Hematopoietic multipotent progenitor cell treated with erythropoietin and hydrocortisone succinate and interleukin-3 and kit ligand, for 17 days (in vitro differentiated cells): ENCODE measurements around the gene ZNG1F.
A peak's percentile ranks its signal among the peaks of the same experiment; 100 is the strongest.
"Not testable (repeated sequence)": the region's sequence is repeated elsewhere in the genome, so short reads cannot be mapped to it uniquely, and the experiment has no call there.

Experiments
- DNase-seq: peaks from one replicate; pipeline ENCODE4 v3.0.0-alpha.2; 2015; ENCODE audit warnings: low spot score

ZNG1F gene

GRCh38 chr9:41189217-41189616 lies at the start of gene ZNG1F:
ZNG1F (minus strand) TSS chr9:41189317; CDS start chr9:41189258, 59 bp downstream.
- DNase-seq = not testable (repeated sequence)

DNA sequence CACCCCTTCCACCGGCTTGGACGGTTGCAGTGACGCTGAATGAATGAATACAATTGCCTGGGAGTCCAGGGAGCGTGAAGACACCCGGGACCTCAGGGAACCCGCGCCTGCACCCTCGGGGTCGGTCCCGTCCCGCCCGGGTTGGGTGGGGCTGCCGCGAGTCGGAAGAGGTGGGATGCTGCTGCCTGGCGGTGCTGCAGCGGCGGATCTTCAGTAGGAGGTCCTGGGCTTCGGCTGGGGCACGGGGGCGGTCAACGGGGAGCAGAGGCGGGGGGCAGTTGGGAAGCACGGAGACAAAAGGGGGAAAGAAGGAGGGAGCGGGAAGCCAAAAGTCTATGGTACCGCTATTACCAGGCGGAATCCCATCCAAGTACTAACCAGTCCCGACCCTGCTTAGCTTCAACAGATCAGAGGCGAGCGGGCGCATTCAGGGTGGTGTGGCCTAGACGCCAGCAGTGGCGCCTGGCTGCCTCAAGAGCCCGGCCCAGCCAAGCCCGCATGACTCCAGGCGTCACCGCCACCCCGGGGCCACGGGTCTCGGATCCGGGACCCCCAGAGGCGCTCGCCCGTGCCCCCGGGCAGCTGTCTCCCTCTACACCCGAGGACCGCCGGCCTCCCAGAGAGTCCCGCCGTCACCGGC lies 48.1 kb upstream of the ZNG1F start:
- DNase-seq = not testable (repeated sequence)

- DNase-seq = not testable (repeated sequence)
Measured at GRCh38 chr9:41236486-41237109, 47.5 kb upstream of the ZNG1F start.

GRCh38 chr9:41234811-41235805 lies 46.0 kb upstream of the ZNG1F start:
- not testable (repeated sequence) for DNase-seq

- DNase-seq = not testable (repeated sequence)
Measured at GRCh38 chr9:41234221-41234620, 45.1 kb upstream of the ZNG1F start.

- not testable (repeated sequence) for DNase-seq
Measured at GRCh38 chr9:41232326-41232725, 43.2 kb upstream of the ZNG1F start.

GRCh38 chr9:41230418-41230817 lies 41.3 kb upstream of the ZNG1F start:
- peak; percentile 8 for DNase-seq

GRCh38 chr9:41229408-41230401 lies 40.6 kb upstream of the ZNG1F start:
- peak; percentile 5 for DNase-seq

DNA sequence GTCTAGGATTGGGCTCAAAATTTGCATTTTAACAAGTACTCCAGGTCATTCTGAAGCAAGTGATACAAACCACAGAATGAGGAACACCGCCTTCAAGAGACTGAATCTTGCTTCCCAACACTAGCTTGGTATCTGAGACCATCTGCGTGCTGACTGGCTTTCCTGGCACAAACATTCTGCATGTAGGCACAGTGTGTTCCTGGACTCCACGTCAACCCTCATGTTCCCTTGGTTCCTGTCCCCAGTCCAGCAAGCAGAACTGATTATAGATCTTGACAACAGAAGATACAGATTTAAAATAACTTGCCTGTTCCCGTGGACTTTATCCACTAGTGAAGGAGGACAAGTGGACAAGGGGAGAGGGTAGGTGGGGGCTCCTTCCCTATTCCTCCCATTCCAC lies 30.7 kb upstream of the ZNG1F start:
- not testable (repeated sequence) for DNase-seq

DNA sequence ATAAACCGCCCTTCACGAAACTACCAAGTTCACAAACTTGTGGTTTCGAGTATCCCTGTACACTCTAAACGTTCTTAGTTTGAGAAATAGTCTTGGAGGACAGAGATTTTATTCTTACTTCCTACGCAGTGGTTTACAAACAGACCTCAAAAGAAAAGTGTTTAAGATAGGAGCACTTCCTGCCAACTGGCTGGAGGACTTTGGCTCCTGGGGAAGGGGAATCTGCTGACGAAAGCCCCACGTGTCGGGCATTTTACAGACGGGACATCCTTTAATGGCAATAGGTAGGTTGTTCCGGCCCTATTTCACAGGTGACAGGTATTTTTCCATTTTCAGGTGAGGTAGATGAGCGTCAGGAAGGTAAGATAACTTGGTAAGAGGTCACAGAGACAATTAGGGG lies 678 bp downstream of the ZNG1F start:
- DNase-seq = not testable (repeated sequence)

GRCh38 chr9:41174994-41175393 lies 14.1 kb downstream of the ZNG1F start:
- not testable (repeated sequence) for DNase-seq

DNA sequence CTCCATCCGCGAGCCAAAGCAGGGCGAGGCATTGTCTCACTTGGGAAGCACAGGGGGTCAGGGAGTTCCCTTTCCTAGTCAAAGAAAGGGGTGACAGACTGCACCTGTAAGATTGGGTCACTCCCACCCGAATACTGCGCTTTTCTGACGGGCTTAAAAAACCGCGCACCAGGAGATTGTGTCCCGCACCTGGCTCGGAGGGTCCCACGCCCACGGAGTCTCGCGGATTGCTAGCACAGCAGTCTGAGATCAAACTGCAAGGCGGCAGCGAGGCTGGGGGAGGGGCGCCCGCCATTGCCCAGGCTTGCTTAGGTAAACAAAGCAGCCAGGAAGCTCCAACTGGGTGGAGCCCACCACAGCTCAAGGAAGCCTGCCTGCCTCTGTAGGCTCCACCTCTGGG lies 39.0 kb downstream of the ZNG1F start:
- not testable (repeated sequence) for DNase-seq

GRCh38 chr9:41141878-41142277 lies 47.2 kb downstream of the ZNG1F start:
- DNase-seq = not testable (repeated sequence)

GRCh38 chr9:41128581-41128980 lies 60.5 kb downstream of the ZNG1F start, which contains the start of gene FOXD4L6:
FOXD4L6 (minus strand) TSS chr9:41128681; CDS start chr9:41128383, 298 bp downstream.
- DNase-seq = not testable (repeated sequence)

GRCh38 chr9:41126746-41127446 lies 62.2 kb downstream of the ZNG1F start:
- not testable (repeated sequence) for DNase-seq

DNA sequence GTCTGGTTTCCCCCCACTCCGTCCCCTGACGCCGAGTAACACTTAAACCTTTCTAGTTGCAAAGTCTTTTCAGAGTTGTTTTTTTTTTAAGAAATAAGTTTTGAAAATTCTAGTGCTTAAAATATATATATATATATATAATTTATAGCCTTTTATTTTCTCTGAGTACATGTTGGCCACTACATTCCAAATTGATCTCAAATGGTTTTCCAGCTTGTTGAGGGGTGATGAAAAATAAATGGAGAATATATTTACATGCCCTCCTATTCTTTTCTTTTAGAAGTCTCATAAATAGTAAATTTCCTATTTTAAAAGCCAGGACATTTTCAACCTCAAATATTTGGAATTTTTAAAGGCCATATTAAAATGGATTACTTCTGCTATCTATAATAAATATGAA lies 63.2 kb downstream of the ZNG1F start:
- not testable (repeated sequence) for DNase-seq

DNA sequence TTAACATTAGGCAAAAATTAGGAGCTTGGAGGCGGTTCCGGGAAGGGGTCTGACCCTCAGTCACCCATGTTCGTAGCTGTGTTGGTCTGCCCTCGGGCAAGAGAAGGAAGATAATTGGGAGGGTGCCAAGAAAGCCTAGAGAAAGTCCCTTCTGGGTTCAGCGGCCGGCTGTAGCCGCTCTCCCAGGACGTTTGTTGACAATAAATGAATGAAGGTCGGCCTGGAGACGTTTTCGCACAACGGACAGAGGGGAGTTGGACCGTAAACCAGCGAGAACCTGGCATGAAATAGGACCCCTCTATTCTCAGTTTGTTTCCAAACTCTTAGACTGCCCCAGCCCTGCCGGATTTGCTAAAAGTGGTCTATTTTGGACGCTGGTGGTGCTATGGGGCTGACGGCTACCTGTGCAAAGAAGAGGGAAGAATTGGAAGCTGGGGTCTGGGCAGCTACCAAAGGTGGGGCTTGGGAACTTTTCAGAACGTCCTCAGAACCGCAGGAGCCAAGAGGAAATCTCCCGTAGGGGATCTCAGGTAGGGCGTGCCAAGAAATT lies 63.9 kb downstream of the ZNG1F start:
- not testable (repeated sequence) for DNase-seq

- DNase-seq = not testable (repeated sequence)
Measured at GRCh38 chr9:41124250-41125108, 64.6 kb downstream of the ZNG1F start.

- DNase-seq = not testable (repeated sequence)
Measured at GRCh38 chr9:41123812-41124211, 65.3 kb downstream of the ZNG1F start.
